ENCODE results near the gene KBTBD12.

Gene KBTBD12

DNA sequence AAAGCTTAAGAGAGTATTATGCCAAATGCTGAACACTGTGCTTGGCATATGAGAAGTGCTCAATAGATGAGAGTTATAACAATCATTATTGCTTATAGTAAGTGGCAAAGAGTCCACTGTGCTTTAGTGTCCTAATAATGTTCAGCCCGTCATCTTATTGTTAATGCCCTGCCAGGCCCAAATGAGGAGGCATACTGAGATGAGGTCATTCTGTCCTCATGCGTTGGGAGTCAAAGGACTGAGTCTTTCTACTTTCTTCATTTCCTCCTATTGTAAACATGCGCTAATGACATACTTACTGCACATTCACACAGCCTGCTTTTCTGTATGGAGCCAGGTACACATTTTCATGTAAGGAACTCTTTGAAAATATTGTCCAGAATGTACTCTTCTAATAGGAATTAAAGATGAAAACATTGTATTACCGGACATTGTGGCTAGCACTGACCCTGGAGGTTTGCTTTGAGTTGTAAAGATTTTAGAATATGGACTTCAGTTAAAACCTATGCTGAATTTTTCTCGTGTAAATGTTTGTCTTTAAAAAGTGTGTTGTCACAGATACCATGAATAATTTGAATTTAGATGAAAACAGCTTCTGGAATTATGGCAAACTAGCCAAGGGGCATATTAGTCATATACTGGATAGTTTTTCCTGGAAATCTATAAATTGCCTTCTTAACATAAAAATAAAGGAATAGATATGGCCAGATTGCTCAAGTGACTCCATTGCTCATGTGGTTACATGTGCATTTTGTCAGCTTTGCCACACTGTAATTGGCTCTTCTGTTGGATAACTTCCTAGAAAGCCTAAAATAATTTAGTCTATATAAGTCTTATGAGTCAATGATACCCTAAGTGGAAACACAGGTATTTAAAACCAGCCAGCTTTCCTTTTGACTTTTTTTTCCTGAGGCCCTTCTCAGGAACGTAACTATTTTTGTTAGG, 38.3 kb downstream of the KBTBD12 start:
- no peak for DNase-seq

DNA sequence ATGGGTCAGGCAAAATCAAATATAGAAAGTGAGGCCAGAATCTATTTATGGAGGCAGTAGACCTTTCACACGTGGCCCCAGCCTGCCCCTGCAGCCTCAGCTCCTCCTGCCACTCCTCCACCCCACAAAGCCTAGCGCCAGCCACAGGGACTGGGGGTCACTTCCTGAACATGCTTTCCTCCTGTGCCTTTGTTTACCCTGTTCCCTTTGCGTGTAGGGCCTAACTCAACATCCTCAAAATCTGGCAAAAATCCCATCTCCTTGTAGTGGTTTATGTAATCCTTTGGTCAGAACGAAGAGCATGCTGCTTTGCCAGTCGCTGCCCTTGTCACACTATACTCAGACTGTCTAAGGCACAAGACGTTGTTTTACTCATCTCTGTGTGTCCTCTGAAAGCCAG, 39.6 kb downstream of the KBTBD12 start:
- DNase-seq = no peak

DNA sequence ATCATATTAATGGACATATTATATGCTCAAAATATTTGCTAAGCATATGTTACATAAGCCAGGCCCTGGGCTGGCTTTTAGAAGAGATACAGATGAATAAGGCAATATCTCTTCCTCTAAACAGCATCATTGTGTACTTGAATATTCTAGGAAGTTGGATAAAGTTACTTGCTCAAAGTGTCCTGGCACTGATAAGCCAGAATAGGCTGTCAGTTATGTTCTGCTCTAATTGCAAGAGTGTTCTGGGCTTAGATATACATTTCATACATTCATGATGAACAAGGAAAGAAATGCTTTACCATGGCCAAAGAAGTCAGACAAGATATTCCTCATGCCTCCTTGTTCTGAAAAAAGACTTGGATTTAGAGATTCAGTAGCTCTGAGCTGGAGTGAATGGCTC, 40.7 kb downstream of the KBTBD12 start:
- no peak for DNase-seq

DNA sequence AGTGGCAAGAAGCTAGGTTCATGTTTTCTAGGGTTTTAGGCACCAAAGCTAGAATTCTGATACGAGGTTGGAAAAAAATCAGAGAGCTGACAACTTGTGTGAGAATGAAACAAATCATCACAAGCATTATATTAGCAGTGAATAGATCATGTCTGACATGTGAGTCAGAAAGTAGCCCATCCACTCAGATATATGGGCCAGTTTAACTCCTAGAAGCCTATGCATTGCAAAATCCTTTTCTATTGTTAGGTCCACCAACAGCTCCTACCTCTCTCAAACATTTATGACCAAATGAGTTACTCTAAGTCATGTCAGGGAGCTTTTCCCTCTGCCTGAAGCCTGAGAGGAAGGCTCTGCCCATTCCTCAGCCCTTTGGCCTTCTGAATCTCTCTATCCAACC, 44.0 kb downstream of the KBTBD12 start:
- no peak for DNase-seq

DNA sequence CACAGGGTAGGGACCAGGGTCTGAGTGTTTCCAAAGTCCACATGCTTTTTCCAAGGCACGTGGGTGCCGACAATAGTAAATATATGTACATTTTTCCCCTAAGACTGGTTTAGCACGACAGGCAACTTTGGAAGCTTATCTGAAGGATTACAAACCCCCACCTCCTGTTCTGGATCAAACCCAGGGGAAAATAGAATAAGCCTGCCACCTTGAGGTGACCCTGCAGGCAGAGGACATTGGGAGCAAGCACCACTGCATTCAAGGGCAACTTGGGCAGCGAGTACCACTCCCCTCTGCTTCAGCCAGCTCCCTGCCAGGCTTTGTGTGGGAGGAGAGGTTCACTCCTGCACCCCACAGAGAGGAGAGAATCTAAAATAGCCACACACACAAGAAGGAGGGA, 44.8 kb downstream of the KBTBD12 start:
- DNase-seq = no peak

DNA sequence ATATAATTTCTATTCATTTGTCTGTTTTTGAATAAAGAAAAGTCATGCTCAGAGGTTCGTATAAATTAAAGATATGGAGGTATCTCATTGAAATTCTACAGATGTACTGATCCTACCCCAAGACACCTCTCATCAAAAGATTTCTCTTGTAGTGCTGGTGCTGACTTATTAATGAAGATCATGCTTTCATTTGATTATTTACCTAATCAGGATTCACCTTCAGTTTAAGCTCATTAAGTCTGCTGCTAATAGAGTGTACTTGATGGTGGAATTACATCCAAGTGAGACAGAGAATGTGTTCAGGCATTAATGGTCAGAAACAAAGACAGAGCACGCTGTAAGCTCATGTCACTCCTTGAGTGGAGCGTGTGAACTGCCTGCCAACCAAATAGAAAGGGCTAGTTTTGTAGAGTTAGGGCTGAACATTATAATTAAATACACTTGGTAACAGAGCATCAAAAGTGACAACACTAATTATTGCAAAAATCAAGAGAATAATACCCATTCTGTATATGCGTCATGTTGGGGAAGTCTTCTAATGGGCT, 45.5 kb downstream of the KBTBD12 start:
- no peak for DNase-seq

DNA sequence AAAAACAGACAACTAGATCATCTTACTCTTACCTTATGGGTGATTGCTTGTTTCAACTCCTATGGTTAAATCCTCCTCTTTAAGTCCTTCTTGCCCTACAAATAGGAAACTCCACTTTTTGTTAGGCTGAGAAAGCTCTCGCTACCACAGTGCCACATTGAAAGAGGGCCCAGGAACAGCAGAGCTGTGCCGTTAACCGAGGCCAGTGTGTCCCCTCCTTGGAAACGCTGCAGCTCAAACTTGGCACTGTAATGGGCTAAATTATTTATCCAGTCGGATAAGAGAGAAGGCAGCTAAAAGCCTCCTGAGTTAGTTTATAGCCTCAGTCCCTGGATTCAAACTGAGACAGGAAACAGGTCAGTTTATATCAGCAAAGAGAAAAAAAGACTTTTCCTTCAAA, 46.1 kb downstream of the KBTBD12 start:
- DNase-seq = no peak

DNA sequence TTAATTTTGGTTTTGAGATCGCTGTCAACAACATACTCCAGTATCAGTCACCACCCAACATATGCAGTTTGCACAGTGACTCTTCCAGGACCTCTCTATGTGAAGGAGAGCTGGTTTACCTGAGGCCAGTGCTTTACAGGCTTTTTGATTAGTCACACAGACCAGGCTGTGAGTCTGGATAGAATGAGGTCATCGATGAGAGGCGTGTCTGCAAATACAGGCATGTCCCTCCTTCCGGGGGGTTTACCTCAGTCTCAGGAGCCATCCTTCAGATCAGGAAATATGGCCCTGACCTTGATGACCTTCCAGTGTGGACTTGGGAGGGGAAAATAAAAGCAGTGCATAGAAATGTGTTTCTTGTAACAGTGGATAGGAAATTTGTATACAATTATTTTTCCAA, 46.9 kb downstream of the KBTBD12 start:
- DNase-seq = no peak

DNA sequence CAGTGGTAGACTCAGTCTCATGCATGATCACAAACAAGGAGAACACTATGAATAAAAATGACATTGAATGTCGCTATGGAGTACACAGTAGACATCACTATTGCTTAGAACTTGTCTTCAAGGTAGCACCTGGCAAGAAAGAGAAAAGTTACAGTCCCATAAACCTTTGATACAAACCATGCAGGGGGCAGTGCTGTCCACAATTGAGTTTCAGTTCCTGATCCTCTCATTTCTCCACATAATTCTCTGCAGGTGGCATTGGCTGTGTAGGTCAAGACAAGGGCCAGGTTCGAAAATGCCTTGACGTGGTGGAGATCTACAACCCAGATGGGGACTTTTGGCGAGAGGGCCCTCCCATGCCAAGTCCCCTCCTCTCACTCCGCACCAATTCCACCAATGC, 47.9 kb downstream of the KBTBD12 start:
- DNase-seq = no peak

DNA sequence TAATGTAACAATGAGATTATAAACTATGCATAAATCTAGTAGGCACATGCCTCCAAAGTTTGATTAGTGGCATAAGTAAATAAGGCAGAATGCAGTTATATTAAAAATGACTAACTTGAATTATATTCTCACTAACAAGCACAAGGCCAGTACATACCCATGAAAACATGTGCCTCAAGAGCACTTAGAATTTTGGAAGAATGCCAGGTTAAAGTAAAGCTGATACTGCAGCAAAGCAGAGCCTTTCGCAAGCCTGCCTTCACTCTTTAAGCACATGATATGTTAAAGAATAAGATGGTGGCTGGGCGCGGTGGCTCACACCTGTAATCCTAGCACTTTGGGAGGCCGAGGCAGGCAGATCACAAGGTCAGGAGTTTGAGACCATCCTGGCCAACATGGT, 49.0 kb downstream of the KBTBD12 start:
- no peak for DNase-seq

DNA sequence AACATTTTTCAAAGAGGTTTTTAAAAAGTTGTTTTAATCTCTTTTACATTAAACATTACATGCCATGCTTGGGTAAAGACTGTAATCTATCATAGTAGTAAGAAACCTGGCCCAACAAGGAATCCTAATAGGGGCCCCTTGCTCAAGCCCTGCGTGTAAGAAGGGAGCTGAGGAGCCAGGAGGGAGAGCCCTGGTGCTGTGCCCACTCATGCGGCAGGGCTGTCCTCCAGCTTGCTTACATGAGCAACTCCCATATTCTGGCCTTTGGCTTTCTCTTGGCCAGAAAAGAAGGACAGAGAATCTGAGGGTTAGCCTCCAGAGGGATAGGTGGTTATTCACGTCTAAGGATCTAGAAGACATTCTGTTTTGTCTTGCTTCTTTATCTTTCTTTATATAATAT, 49.8 kb downstream of the KBTBD12 start:
- DNase-seq = no peak

DNA sequence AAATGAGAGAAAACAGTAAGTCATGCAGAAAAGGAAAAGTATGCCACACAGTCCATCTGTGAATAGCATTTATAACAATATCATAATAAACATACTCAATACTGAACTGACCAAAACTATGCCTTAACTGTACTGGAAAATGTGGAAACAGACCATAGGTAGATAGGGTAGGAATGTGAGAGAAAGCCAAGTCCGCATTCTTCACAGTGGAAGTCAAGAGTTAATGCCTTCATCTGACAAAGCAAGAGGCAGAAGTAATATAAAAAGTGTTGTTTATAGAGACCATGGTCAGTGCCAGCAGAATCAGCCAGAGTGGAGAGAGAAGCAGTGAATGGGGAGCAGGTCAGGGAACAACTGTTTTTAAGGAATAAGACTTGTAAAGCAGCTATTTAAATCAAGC, 52.3 kb downstream of the KBTBD12 start:
- no peak for DNase-seq

DNA sequence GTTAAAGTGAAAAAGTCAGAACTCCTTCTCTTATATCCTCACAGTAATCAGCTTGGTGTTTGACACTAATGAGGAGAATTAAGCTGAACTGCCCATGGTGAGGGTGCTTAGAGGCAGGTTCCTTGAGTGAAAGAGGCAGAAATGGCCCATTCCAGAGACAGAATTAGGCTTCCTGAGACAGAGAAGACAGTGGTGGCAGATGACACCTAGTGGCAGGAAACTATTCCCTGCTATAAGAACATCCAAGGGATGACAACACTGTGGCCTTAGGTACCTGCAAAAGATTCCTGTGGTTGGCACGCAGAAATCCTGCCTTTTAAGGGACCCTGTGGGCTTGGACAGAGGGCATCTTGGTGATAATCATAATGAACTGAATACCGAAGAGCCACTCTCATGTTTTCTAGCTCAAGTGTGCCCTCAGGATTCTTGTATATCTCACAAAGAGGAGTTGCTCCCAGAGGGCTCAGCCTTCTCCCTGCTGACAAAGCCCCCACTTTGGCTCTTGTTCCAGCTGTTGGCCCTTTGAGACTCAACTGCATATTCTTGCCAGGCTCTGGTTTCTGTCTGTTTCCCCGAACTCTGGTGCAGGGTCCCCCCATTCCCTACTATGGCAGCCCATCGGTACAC, 56.0 kb downstream of the KBTBD12 start:
- peak; percentile 6 to 11 for DNase-seq

DNA sequence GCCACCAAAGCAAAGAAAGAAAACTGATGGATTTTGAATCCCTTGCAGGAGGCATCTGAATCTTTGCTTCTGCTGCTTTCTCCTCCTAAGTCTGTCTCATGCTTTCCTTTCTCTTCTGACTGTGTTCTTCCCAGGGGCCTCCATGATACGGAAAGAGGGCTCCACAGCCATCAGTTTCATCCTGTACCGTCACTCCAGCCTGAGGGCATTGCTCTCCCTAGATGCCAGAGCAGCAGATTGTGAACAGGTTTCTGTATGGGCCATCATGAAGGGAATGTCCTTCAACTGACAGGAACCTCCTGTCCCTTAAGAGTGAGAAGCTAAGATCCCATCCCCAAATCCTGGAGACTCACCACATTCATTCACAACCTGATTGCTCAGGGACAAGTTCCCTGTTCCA, 59.2 kb downstream of the KBTBD12 start:
- DNase-seq = no peak

DNA sequence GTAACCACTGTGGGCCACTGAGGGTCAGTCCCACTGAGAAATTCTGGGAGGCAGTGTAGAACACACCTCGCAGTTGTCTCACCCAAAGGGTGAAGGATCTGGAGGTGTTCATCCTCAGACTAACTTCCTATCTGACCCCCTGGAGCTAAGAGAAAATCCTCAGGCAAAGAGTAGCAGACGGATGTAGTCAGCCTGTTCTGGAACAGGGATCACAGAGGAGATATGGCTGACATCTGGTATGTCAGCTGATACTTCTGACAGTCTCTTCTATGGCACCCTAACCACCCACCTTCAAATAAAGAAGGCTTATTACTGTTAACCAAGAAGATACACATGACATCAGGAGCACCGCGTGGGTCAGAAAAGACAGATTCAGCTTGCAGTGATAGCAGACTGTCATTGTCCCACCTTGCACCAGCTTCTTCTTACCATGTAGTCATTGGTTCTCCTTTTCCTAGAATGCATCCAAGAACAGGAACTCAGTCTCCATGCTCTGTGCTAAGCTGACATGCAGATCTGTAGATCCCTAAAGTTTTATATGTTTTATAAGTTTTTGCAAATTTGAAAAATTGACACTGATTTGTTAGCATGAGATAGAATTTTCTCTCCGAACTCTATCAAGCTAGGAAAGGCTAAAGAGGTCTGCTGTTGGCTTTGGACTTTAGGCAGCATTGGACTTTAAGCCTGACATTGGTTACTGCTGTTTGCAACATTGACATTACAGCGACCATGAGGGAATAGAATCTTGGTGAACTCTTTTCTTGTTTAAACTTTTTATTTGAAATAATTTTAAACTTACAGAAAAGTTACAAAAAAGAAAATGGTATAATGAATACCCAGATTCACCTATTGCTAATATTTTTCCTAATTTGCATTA, 60.4 kb downstream of the KBTBD12 start:
- DNase-seq = no peak

DNA sequence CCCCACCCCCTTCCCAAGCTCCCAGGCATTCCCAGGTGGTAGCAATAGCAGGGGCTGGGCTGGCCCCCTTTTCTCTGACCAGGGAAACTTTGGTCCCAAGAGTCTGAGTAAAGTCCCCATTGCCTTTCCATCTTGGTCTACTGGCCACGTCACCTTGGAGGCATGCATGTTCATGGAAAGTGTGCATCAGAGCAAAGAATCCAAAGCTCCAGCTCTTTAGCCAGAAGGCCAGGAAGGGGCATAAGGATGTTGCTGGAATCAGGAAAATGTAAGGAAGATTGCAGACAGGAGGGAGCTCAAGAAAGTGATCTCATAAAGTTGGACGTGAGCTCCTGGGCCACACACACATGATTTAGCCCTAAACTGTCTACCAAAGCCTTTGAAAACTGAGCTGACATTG, 63.6 kb downstream of the KBTBD12 start:
- no peak for DNase-seq

DNA sequence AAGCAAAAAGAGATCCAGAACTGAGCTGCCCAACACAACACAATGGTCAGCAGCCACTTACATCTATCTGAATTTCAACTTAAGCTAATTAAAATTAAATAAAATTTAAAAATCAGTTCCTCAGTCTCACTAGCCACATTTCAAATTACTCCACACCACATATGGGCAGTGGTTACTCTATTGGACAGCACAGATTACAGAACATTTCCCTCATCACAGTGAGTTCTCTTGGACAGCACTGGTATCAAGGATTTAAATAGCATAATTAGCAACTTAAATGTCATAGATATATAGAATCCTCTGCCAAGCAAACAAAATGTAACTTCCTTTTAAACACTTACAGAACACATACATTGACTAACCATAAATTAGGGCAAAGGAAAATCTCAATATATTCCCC, 64.4 kb downstream of the KBTBD12 start:
- DNase-seq = no peak

DNA sequence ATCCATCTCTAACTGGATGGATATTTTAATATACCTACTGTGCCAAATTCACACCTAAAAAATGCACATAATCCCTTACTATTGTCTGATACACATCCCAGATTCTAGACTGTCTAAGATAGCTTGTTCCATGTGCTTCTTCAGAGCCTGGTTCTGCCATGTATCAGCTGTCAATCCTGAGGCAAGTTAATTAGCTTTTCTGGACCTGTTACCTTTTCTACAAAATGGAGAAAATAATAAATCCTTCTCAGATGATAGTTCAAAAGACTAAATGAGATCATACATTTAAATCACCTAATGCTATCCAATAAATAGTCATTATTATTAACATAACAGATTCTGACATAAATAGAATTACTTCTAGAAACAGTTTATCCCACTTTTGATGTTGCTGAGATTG, 66.1 kb downstream of the KBTBD12 start:
- DNase-seq = no peak

DNA sequence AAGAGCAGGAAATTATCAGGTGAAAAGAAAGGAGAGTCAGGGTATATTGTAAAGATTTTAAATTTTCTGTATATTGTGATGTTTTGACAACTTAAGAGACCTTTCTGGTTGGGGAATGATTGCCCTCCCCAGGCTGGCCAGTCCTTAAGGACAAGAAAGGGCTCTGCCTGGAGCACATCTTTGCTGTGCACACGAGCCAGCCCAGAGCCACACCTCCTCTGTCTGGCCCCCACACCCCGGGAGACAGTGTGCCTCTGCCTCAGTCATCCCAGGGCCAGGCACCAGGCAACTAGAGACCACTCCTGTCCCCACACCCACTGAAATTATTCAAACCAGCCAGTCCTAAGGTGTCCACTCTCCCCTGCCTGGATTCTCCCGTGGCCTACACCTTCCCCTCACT, 67.1 kb downstream of the KBTBD12 start:
- DNase-seq = no peak

DNA sequence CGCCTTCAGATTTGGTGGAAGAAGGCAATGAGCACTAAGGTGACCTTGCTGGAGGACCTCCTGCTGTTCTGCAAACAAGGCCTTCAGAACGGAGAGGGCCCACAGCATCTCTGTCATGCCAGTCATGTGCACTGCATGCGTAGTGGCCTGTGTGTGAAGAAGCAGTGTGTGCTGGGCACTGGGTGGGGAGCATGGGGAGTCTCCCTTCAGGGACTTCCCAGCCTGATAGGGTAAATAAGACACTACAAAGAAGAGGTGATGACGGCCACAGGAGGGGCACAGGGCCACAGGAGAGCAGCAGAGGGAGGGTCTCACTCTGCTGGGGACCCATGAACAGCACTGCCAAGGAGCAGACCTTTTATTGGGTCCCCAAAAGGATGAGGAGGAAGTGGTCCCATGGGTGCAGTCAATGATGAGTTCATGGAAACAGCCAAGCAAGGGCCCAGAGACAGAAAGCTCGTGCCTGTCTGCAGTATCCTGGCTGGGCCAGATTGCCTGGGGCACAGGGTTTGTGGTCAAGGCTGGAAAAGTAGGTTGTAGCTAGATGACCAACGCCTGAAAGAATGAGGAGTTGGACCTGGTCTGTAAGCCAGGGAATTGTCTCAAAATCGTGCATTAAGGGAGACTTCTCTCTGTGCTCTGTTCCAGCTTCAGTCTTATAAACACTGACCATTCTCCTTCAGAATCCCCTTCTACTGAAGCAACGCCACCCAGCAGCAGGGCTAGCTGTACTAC, 69.4 kb downstream of the KBTBD12 start:
- no peak for DNase-seq

DNA sequence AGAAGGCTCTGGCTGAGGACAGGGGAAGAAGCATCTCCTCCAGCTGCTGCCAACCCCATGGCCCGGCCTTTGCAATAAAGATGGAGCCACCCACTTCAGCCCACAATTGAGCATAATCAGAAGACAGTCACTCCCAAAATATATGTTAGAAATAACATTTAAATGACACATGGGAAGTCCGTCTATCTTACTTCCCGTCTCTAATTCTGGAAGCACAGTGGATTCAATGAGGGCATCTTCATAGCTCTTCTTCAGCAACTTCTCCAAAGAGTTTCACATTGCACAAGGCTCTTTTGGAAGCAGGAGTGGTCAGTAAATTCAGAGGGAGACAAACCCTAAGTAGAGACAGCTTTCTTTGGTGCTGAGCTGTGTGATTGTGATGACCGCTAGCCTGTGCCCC, 70.2 kb downstream of the KBTBD12 start:
- no peak for DNase-seq

DNA sequence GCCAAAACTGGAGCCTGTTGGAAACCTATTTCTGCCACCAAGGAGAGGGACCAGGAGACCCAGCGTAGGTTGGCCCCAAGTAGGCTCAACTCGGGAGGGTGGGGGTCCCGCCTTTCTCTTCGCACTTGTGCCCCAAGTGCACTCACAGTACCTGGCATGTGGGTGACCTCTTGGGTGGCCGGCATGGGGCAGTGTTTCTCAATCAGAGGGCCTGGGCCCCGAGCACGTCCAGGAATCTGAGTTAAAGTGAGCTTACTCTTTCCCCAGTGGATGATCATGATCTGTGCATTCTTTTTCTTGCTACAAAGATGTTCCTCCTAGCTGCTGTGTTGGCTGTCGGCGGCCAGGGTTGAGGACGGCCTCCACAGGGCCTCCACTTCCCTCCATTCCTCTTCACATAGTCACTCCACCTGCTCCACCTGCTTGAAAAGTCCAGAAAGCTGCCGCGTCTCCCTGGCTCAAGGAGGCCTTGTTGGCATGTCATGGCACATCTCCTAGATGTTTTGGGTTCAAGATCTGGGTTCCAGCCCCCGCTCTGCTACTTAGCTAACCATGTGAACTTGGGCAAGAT, 70.7 kb downstream of the KBTBD12 start:
- no peak for DNase-seq

Data from CD4-positive, alpha-beta T cell treated with Interleukin-1 beta for 1 hour (primary cell).